Testis (tissue), 3 donors: ENCODE results near the gene PTGIR. TPM values are rescaled to one million over a fixed set of nuclear protein-coding genes. Genes with fewer than 3 reads are reported as not detected.

Experiments
- DNase-seq: peaks from one replicate; pipeline ENCODE4 v3.0.0-alpha.2; 2019
- H3K27ac ChIP-seq, 2 donors: fragments of 200-600 bp; sonication (generic); one replicate each; pipeline ENCODE4 v1.5.1; 2019
- H3K27me3 ChIP-seq: fragments of 200-600 bp; sonication (generic); one replicate; pipeline ENCODE4 v1.5.1; 2019
- H3K36me3 ChIP-seq: fragments of 200-600 bp; sonication (generic); one replicate; pipeline ENCODE4 v1.5.1; 2017; ENCODE audit warnings: low read depth; ENCODE audit errors: missing control alignments
- H3K4me1 ChIP-seq: fragments of 200-600 bp; sonication (generic); one replicate; pipeline ENCODE4 v1.5.1; 2019
- H3K4me3 ChIP-seq, 2 donors: fragments of 200-600 bp; sonication (generic); one replicate each; pipeline ENCODE4 v1.5.1; 2017 to 2019
- H3K9me3 ChIP-seq: fragments of 200-600 bp; sonication (generic); one replicate; pipeline ENCODE4 v1.5.1; 2017
- CTCF ChIP-seq, 3 experiments: fragments of 450-650 bp in 2 of 3; fragments of 200-600 bp in 1 of 3; sonication (generic) in 1 of 3; IDR thresholded peaks; one replicate each; pipeline ENCODE4 v1.5.1; 2016 to 2019; ENCODE audit warnings: antibody characterized with exemption in 3 of 3, mild to moderate bottlenecking in 2 of 3, moderate library complexity in 1 of 3
- POLR2A ChIP-seq: fragments of 450-650 bp; IDR thresholded peaks from one replicate; pipeline ENCODE4 v1.6.1; 2017; ENCODE audit warnings: antibody characterized with exemption, mild to moderate bottlenecking, moderate library complexity
- WGBS, 2 donors: methylation state at CpG; one replicate each; pipeline ENCODE4 v1.1.5; 2018; 5-methylcytosine and 5-hydroxymethylcytosine counted together
- intact Hi-C: fragments of 100-400 bp; cut with DNase I; formaldehyde crosslinking; loops from one replicate; pipeline ENCODE4 v1.15.1; 2023; ENCODE audit warnings: low total_unique reads
- polyA plus RNA-seq: library from polyadenylated mRNA; stranded (reverse); fragments of 350-450 nt; fragmentation: Illumina TruSeq; extraction: RNeasy Lipid Tissue Mini Kit (QIAGEN cat#74804); gene quantifications from one replicate; pipeline ENCODE4 v1.2.3, GENCODE V29; 2014; ENCODE audit warnings: low read depth, low replicate concordance; ENCODE audit not compliant: insufficient read depth
- total RNA-seq, 2 donors: library from RNA; depleted of rRNA; stranded (reverse); fragments of >200 nt; gene quantifications; one replicate each; pipeline ENCODE4 v1.2.3, GENCODE V29; 2016

PTGIR gene
- total and polyA plus RNA-seq, 3 donors from 2014 or later = 0.63 to 1.0 (median 0.87) TPM

GRCh38 chr19:46574533-46574932, 50.4 kb downstream of the PTGIR start:
- TF ChIP-seq CTCF (IDR thresholded peaks at IDR 0.05) (no peak), POLR2A (no peak)
- H3K9me3 ChIP-seq = no peaks in the 10 kb centered on the region
- H3K27me3 ChIP-seq = no peaks in the 10 kb centered on the region
- H3K4me1 ChIP-seq = no peaks in the 10 kb centered on the region
- no peak overlapping the region for H3K27ac ChIP-seq
- intact Hi-C loops = no loop called here
- WGBS, 2 donors = 72 to 87% methylated on average over 11 of the region's 11 CpGs
- no peak overlapping the region for H3K4me3 ChIP-seq
- DNase-seq = no peak
- H3K36me3 ChIP-seq = no peaks in the 10 kb centered on the region

- Histone ChIP-seq H3K4me1 (no peaks in the 10 kb centered on the region), H3K27me3 (no peaks in the 10 kb centered on the region), H3K36me3 (no peaks in the 10 kb centered on the region), H3K4me3 (no peak overlapping the region), H3K9me3 (no peaks in the 10 kb centered on the region), H3K27ac (no peak overlapping the region)
- TF ChIP-seq POLR2A = no peak
- TF ChIP-seq CTCF (IDR thresholded peaks at IDR 0.05) = no peak
- 79 to 80% methylated on average over 8 of the region's 8 CpGs for whole genome bisulfite sequencing, 2 donors
- peak; percentile 29 for DNase-seq
- intact Hi-C loops = no loop called here
Observed at GRCh38 chr19:46573679-46574498, 51.0 kb downstream of the PTGIR start.

- Histone ChIP-seq H3K4me1 (no peaks in the 10 kb centered on the region), H3K27me3 (no peaks in the 10 kb centered on the region), H3K4me3 (no peak overlapping the region), H3K36me3 (no peaks in the 10 kb centered on the region), H3K27ac (no peak overlapping the region), H3K9me3 (no peaks in the 10 kb centered on the region)
- TF ChIP-seq CTCF (IDR thresholded peaks at IDR 0.05) (no peak), POLR2A (no peak)
- intact Hi-C loops = no loop called here
- WGBS, 2 donors = 65 to 71% methylated on average over 5 of the region's 5 CpGs
- no peak for DNase-seq
Observed at GRCh38 chr19:46571495-46571894, 53.4 kb downstream of the PTGIR start.

Other genes starting within 250 kb of the PTGIR start
- 10 to 100 TPM; 23.3 to 33.8 TPM for gene CCDC8, start 211.5 kb downstream of the PTGIR start, total RNA-seq
- 20.1 TPM for gene CCDC8, start 211.5 kb downstream of the PTGIR start, polyA plus RNA-seq
- gene PNMA8C, start 196.2 kb downstream of the PTGIR start, total RNA-seq = 1 to 10 TPM; 1.4 to 1.9 TPM
- 1.2 TPM for gene PNMA8C, start 196.2 kb downstream of the PTGIR start, polyA plus RNA-seq
- gene PNMA8A, start 153.5 kb downstream of the PTGIR start, total RNA-seq = 10 to 100 TPM; 34.9 to 44.3 TPM
- 48.1 TPM for gene PNMA8A, start 153.5 kb downstream of the PTGIR start, polyA plus RNA-seq
- 1 to 10 TPM; 3.1 TPM for gene PNMA8B, start 129.2 kb downstream of the PTGIR start, total RNA-seq
- gene PNMA8B, start 129.2 kb downstream of the PTGIR start, polyA plus RNA-seq = 1.6 TPM
- 100 to 1,000 TPM; 357 to 380 TPM for gene CALM3, start 23.8 kb downstream of the PTGIR start, total RNA-seq
- 889 TPM for gene CALM3, start 23.8 kb downstream of the PTGIR start, polyA plus RNA-seq
- not detected for gene GNG8, start 11.1 kb upstream of the PTGIR start, total RNA-seq
- gene GNG8, start 11.1 kb upstream of the PTGIR start, polyA plus RNA-seq = not detected
- gene DACT3, start 36.1 kb upstream of the PTGIR start, total RNA-seq = 10 to 100 TPM; 17.2 to 30.6 TPM
- gene DACT3, start 36.1 kb upstream of the PTGIR start, polyA plus RNA-seq = 19.8 TPM
- 10 to 100 TPM; 25.6 to 35.4 TPM for gene PRKD2, start 92.0 kb upstream of the PTGIR start, total RNA-seq
- 22.6 TPM for gene PRKD2, start 92.0 kb upstream of the PTGIR start, polyA plus RNA-seq
- gene FKRP, start 121.0 kb upstream of the PTGIR start, total RNA-seq = 10 to 100 TPM; 33.0 to 37.2 TPM
- gene FKRP, start 121.0 kb upstream of the PTGIR start, polyA plus RNA-seq = 22.9 TPM
- gene STRN4, start 121.4 kb upstream of the PTGIR start, total RNA-seq = 100 to 1,000 TPM; 229 to 308 TPM
- 213 TPM for gene STRN4, start 121.4 kb upstream of the PTGIR start, polyA plus RNA-seq
- 10 to 100 TPM; 58.1 to 69.9 TPM for gene SLC1A5, start 163.5 kb upstream of the PTGIR start, total RNA-seq
- 91.0 TPM for gene SLC1A5, start 163.5 kb upstream of the PTGIR start, polyA plus RNA-seq
- gene AP2S1, start 225.8 kb upstream of the PTGIR start, total RNA-seq = 100 to 1,000 TPM; 121 to 140 TPM
- 127 TPM for gene AP2S1, start 225.8 kb upstream of the PTGIR start, polyA plus RNA-seq
- 100 to 1,000 TPM in 1 of 2 donors, 10 to 100 TPM in 1; 71.9 to 112 TPM for gene ARHGAP35, start 235.9 kb upstream of the PTGIR start, total RNA-seq
- gene ARHGAP35, start 235.9 kb upstream of the PTGIR start, polyA plus RNA-seq = 155 TPM